Activated T-cell treated with anti-CD3 and anti-CD28 coated beads, Interleukin-2, amount 50 U/mL, for 72 hours (primary cell): ENCODE results near the gene TRMT5. TPM values are rescaled to one million over a fixed set of nuclear protein-coding genes. Genes with fewer than 3 reads are reported as not detected.

ENCODE experiments used
- ATAC-seq, 2 donors: fragments of 150-1000 bp; cut with Tn5 transposase; replicated peaks in 1 of 2; 2 replicates each; pipeline ENCODE4 v1.10.0; 2021; ENCODE audit warnings: moderate library complexity in 2 of 2, mild to moderate bottlenecking in 1 of 2
- DNase-seq, 2 donors: peaks; one replicate each; pipeline ENCODE4 v3.0.0; 2021 to 2022; ENCODE audit warnings: mixed read lengths in 1 of 2
- H3K27ac Mint-ChIP-seq: one replicate; pipeline ENCODE4 v1.8.0; 2022; ENCODE audit warnings: mild to moderate bottlenecking, moderate library complexity, mixed read lengths
- H3K27me3 Mint-ChIP-seq: one replicate; pipeline ENCODE4 v1.8.0; 2022; ENCODE audit warnings: low read depth, mixed read lengths
- H3K36me3 Mint-ChIP-seq, 2 donors: one replicate each; pipeline ENCODE4 v1.8.0; 2022; ENCODE audit warnings: mixed read lengths in 2 of 2, mild to moderate bottlenecking in 1 of 2; ENCODE audit not compliant: insufficient read depth in 2 of 2
- H3K4me1 Mint-ChIP-seq: one replicate; pipeline ENCODE4 v1.8.0; 2022; ENCODE audit warnings: low read depth, mixed read lengths
- H3K4me3 Mint-ChIP-seq, 2 donors: one replicate each; pipeline ENCODE4 v1.8.0; 2022; ENCODE audit warnings: mild to moderate bottlenecking in 2 of 2, mixed read lengths in 2 of 2, moderate library complexity in 2 of 2
- H3K9me3 Mint-ChIP-seq, 2 donors: one replicate each; pipeline ENCODE4 v1.8.0; 2022; ENCODE audit warnings: mixed read lengths in 2 of 2
- total RNA-seq, 2 donors: library from RNA; stranded (reverse); gene quantifications; one replicate each; pipeline ENCODE4 v1.2.3, GENCODE V29; 2022

The TRMT5 gene
- total RNA-seq: 10 to 100 TPM in 1 of 2 donors, 1 to 10 TPM in 1; 9.5 to 10.6 TPM

GRCh38 chr14:60980811-60981632, at the start of gene TRMT5, which contains the start of gene SLC38A6:
TRMT5 (minus strand) TSS chr14:60981079; CDS start chr14:60980973, 106 bp downstream.
SLC38A6 (plus strand) TSS chr14:60981245; CDS start chr14:60981278, 33 bp downstream.
- ATAC-seq (peak; percentile 94), DNase-seq (peak; percentile 90 to 92)
- Mint-ChIP-seq H3K36me3 (peaks cover 0 to 16% of the 10 kb centered on the region in 2 donors), H3K9me3 (no peaks in the 10 kb centered on the region), H3K27ac (no peak within 1 kb of the TSS), H3K27me3 (no peaks in the 10 kb centered on the region), H3K4me3 (no peak within 1 kb of the TSS), H3K4me1 (peaks cover 34% of the 10 kb centered on the region)

GRCh38 chr14:61026526-61026925, 45.6 kb upstream of the TRMT5 start:
- DNase-seq (no peak), ATAC-seq (no peak)
- no peak overlapping the region for H3K4me3 Mint-ChIP-seq
- H3K36me3 Mint-ChIP-seq: no peaks in the 10 kb centered on the region
- H3K4me1 Mint-ChIP-seq: no peaks in the 10 kb centered on the region
- H3K9me3 Mint-ChIP-seq: no peaks in the 10 kb centered on the region
- no peaks in the 10 kb centered on the region for H3K27me3 Mint-ChIP-seq
- no peak overlapping the region for H3K27ac Mint-ChIP-seq

GRCh38 chr14:61025251-61026223, 44.7 kb upstream of the TRMT5 start:
- ATAC-seq: peak; percentile 44 to 51
- no peaks in the 10 kb centered on the region for H3K9me3 Mint-ChIP-seq
- DNase-seq: peak; percentile 43 to 64
- H3K27ac Mint-ChIP-seq: peak overlapping the region; percentile 33
- H3K4me3 Mint-ChIP-seq: no peak overlapping the region
- no peaks in the 10 kb centered on the region for H3K4me1 Mint-ChIP-seq
- H3K36me3 Mint-ChIP-seq: no peaks in the 10 kb centered on the region
- H3K27me3 Mint-ChIP-seq: no peaks in the 10 kb centered on the region

GRCh38 chr14:61019537-61019936, 38.7 kb upstream of the TRMT5 start:
- ATAC-seq: no peak
- H3K4me1 Mint-ChIP-seq: no peaks in the 10 kb centered on the region
- H3K9me3 Mint-ChIP-seq: no peaks in the 10 kb centered on the region
- H3K36me3 Mint-ChIP-seq: no peaks in the 10 kb centered on the region
- H3K27ac Mint-ChIP-seq: no peak overlapping the region
- H3K4me3 Mint-ChIP-seq: no peak overlapping the region
- no peaks in the 10 kb centered on the region for H3K27me3 Mint-ChIP-seq
- DNase-seq: no peak

- no peak overlapping the region for H3K27ac Mint-ChIP-seq
- peaks cover 2 to 3% of the 10 kb centered on the region in 2 donors for H3K9me3 Mint-ChIP-seq
- H3K27me3 Mint-ChIP-seq: no peaks in the 10 kb centered on the region
- H3K4me1 Mint-ChIP-seq: no peaks in the 10 kb centered on the region
- peaks cover 1 to 2% of the 10 kb centered on the region in 2 donors for H3K36me3 Mint-ChIP-seq
- DNase-seq (no peak), ATAC-seq (no peak)
- no peak overlapping the region for H3K4me3 Mint-ChIP-seq
Measured at GRCh38 chr14:61003571-61003970, 22.7 kb upstream of the TRMT5 start.

- Mint-ChIP-seq H3K27me3 (no peaks in the 10 kb centered on the region), H3K4me1 (no peaks in the 10 kb centered on the region), H3K9me3 (peaks cover 2 to 3% of the 10 kb centered on the region in 2 donors), H3K27ac (no peak overlapping the region), H3K36me3 (peaks cover 1 to 5% of the 10 kb centered on the region in 2 donors), H3K4me3 (no peak overlapping the region)
- no peak for DNase-seq
- ATAC-seq: no peak
Measured at GRCh38 chr14:60999536-60999935, 18.7 kb upstream of the TRMT5 start.

- DNase-seq (no peak), ATAC-seq (no peak)
- no peaks in the 10 kb centered on the region for H3K9me3 Mint-ChIP-seq
- no peaks in the 10 kb centered on the region for H3K4me1 Mint-ChIP-seq
- H3K36me3 Mint-ChIP-seq: peaks cover 0 to 3% of the 10 kb centered on the region in 2 donors
- no peak overlapping the region for H3K4me3 Mint-ChIP-seq
- H3K27ac Mint-ChIP-seq: no peak overlapping the region
- H3K27me3 Mint-ChIP-seq: no peaks in the 10 kb centered on the region
Measured at GRCh38 chr14:60998617-60999016, 17.7 kb upstream of the TRMT5 start.

GRCh38 chr14:60989599-60989998, 8.7 kb upstream of the TRMT5 start:
- Mint-ChIP-seq H3K36me3 (peaks cover 0 to 2% of the 10 kb centered on the region in 2 donors), H3K4me1 (no peaks in the 10 kb centered on the region), H3K4me3 (no peak overlapping the region), H3K27me3 (no peaks in the 10 kb centered on the region), H3K9me3 (no peaks in the 10 kb centered on the region), H3K27ac (no peak overlapping the region)
- no peak for DNase-seq
- ATAC-seq: no peak

GRCh38 chr14:60986500-60986899, 5.6 kb upstream of the TRMT5 start:
- ATAC-seq (no peak), DNase-seq (no peak)
- Mint-ChIP-seq H3K36me3 (peaks cover 0 to 2% of the 10 kb centered on the region in 2 donors), H3K4me3 (no peak overlapping the region), H3K27me3 (no peaks in the 10 kb centered on the region), H3K27ac (no peak overlapping the region), H3K9me3 (no peaks in the 10 kb centered on the region), H3K4me1 (no peaks in the 10 kb centered on the region)

GRCh38 chr14:60984196-60984595, 3.3 kb upstream of the TRMT5 start:
- Mint-ChIP-seq H3K36me3 (peaks cover 0 to 4% of the 10 kb centered on the region in 2 donors), H3K27ac (no peak overlapping the region), H3K27me3 (no peaks in the 10 kb centered on the region), H3K4me1 (peaks cover 13% of the 10 kb centered on the region), H3K9me3 (no peaks in the 10 kb centered on the region), H3K4me3 (no peak overlapping the region)
- ATAC-seq: no peak
- no peak for DNase-seq

GRCh38 chr14:60981633-60982455, 965 bp upstream of the TRMT5 start:
- no peak for DNase-seq
- Mint-ChIP-seq H3K36me3 (peaks cover 0 to 14% of the 10 kb centered on the region in 2 donors), H3K27me3 (no peaks in the 10 kb centered on the region), H3K4me3 (no peak overlapping the region), H3K27ac (no peak overlapping the region), H3K4me1 (peaks cover 33% of the 10 kb centered on the region), H3K9me3 (no peaks in the 10 kb centered on the region)
- ATAC-seq: no peak

GRCh38 chr14:60977847-60978246, 3.0 kb downstream of the TRMT5 start:
- Mint-ChIP-seq H3K4me1 (peaks cover 34% of the 10 kb centered on the region), H3K27me3 (no peaks in the 10 kb centered on the region), H3K36me3 (peaks cover 2 to 25% of the 10 kb centered on the region in 2 donors), H3K4me3 (peak overlapping the region; percentile 29 to 61), H3K9me3 (no peaks in the 10 kb centered on the region), H3K27ac (peak overlapping the region; percentile 66)
- DNase-seq: no peak
- no peak for ATAC-seq
